NCI-H1092 treated with DMSO at 0.1 percent for 48 hours (cell line): ENCODE measurements around the gene CABP7.

Source experiments
- DNase-seq: peaks from one replicate; lab custom pipeline; 2025; lab: John Stamatoyannopoulos, UW

The CABP7 gene

DNA sequence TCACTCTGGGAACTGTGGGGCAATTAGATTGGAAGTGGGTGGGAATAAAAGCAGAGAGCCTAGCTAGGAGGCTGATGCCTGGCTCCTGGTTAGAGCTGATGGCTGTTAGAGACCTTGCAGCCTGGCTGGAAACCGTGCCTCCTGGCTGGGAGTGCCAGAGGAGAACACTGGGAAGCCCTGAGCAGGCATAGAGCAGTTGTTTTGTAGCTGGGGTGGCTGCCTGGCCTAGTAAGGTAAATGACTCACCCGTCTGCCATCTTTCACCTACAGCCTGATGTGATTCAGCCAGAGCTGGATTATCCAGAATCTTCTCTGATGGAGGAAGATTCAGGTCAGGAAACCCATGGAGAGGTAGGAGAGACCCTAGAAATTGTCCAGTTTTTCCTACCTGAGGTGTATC lies 53.4 kb downstream of the CABP7 start:
- DNase-seq = no peak

DNA sequence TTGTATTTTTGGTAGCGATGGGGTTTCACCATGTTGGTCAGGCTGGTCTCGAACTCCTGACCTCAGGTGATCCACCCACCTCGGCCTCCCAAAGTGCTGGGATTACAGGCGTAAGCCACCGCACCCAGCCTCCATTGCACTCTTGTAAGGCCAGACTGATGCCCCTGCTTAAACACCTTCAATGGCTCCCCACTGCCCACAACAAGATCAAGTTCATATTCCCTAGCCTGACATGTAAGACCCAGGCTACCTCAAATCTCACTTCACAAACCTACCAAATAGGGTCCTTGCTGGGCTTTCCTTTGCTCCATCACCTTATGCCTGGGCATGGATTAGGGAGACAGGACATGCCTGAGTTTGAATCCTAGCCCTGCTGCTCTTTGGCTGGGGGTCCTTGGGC lies 60.4 kb downstream of the CABP7 start:
- no peak for DNase-seq

DNA sequence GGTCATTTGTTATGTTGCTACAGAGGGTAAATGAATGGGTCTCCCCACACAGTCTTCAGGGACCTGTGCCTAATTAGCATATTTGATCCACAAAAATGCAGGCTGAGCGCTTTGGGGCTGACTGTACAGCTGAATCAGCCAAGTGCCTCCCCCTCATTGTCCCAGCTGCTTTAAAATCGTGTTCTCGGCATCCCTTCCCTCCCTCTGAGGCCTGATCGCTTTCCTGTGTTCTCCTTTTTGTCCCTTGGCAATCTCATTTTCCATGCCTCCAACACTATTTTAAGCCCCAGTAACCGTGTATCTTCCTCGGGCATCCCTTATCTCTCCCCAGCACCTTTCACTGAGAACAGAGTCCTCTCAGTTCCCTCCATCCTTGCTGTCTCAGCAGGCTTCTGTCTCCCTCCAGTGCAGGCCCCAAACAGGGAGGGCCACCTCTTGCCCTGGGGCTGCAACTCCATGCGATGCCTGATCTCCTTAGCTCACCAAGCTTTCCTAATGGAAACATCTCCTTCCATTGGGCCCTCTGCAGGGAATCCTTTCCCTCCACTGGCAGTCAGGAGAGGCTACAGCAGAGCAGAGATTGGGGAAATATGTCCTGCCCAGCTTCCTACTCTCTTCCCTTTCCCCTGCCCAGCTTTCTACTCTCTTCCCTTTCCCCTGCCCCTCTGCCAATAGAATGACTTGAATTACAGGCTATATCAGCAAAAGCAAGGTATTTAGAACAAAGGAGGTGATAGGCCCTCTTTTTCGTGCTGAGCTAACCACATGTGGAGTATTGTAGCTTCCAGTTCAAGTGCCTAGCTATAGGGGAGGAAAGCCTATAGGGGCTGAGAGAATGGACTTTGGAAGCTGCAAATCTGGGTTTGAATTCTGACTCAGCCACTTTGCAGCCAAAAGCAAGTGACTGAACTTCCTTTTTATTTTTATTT lies 61.2 kb downstream of the CABP7 start:
- DNase-seq = no peak
